NOMO-1 treated with DMSO at 0.1 percent for 48 hours (cell line): ENCODE measurements around the gene MAN1C1.

Experiments
- DNase-seq: peaks from one replicate; lab custom pipeline; 2025; ENCODE audit not compliant: unreplicated experiment; lab: John Stamatoyannopoulos, UW

MAN1C1 gene

GRCh38 chr1:25810341-25811299, 194.0 kb downstream of the MAN1C1 start:
- peak; percentile 41 for DNase-seq

- no peak for DNase-seq
Measured at GRCh38 chr1:25811384-25812082, 194.9 kb downstream of the MAN1C1 start.

- no peak for DNase-seq
Measured at GRCh38 chr1:25813071-25813733, 196.6 kb downstream of the MAN1C1 start.

GRCh38 chr1:25813734-25814471, 197.3 kb downstream of the MAN1C1 start:
- DNase-seq: no peak

GRCh38 chr1:25814549-25815087, 198.0 kb downstream of the MAN1C1 start:
- DNase-seq: no peak

- no peak for DNase-seq
Measured at GRCh38 chr1:25815208-25816111, 198.9 kb downstream of the MAN1C1 start.

GRCh38 chr1:25816112-25816718, 199.6 kb downstream of the MAN1C1 start:
- no peak for DNase-seq

GRCh38 chr1:25817840-25818501, 201.4 kb downstream of the MAN1C1 start:
- no peak for DNase-seq

- no peak for DNase-seq
Measured at GRCh38 chr1:25818569-25818968, 202.0 kb downstream of the MAN1C1 start.

- DNase-seq: peak; percentile 73
Measured at GRCh38 chr1:25819491-25820246, 203.1 kb downstream of the MAN1C1 start, which contains the start of gene MTFR1L. Gene MTFR1L, plus strand, starts transcription at chr1:25819954. Its CDS starts 3,151 bp downstream, at chr1:25823105.

- DNase-seq: peak; percentile 66
Measured at GRCh38 chr1:25820247-25821111, 203.9 kb downstream of the MAN1C1 start.

- peak; percentile 12 for DNase-seq
Measured at GRCh38 chr1:25821112-25821476, 204.5 kb downstream of the MAN1C1 start.

GRCh38 chr1:25821630-25822091, 205.1 kb downstream of the MAN1C1 start:
- no peak for DNase-seq

- DNase-seq: no peak
Measured at GRCh38 chr1:25825605-25826004, 209.0 kb downstream of the MAN1C1 start.

- no peak for DNase-seq
Measured at GRCh38 chr1:25826571-25826970, 210.0 kb downstream of the MAN1C1 start.

- no peak for DNase-seq
Measured at GRCh38 chr1:25828491-25828890, 211.9 kb downstream of the MAN1C1 start.

GRCh38 chr1:25829046-25829445, 212.5 kb downstream of the MAN1C1 start:
- DNase-seq: no peak
